SU-DHL-6 (cell line): Measurements from ENCODE around the gene IQSEC3.

Experiments
- H2AFZ ChIP-seq: fragments of 200-600 bp; sonication (generic); 2 replicates; pipeline ENCODE4 v1.6.1; 2014; ENCODE audit warnings: low read depth, mild to moderate bottlenecking, moderate library complexity, mixed read lengths, antibody characterized with exemption, low read length; ENCODE audit not compliant: severe bottlenecking
- H3F3A ChIP-seq: fragments of 200-600 bp; shearing (Covaris generic); 2 replicates; pipeline ENCODE4 v1.6.0; 2016; ENCODE audit warnings: antibody characterized with exemption, mild to moderate bottlenecking; ENCODE audit not compliant: insufficient read depth
- H3K27ac ChIP-seq: fragments of 200-600 bp; sonication (generic); 2 replicates; pipeline ENCODE4 v1.5.1; 2016; ENCODE audit warnings: low read depth, mild to moderate bottlenecking, low read length, moderate library complexity, mixed read lengths
- H3K27me3 ChIP-seq: fragments of 200-600 bp; sonication (generic), shearing (Covaris generic); 2 replicates; pipeline ENCODE4 v1.6.0; 2014; ENCODE audit warnings: mild to moderate bottlenecking, low read length
- H3K36me3 ChIP-seq: fragments of 200-600 bp; sonication (generic); 2 replicates; pipeline ENCODE4 v1.6.1; 2014; ENCODE audit warnings: mild to moderate bottlenecking, low read length, mixed read lengths
- H3K4me2 ChIP-seq: fragments of 300-600, 200-600 bp; shearing (Covaris generic), sonication (generic); 2 replicates; pipeline ENCODE4 v1.6.0; 2014; ENCODE audit warnings: low read length, low read depth, mild to moderate bottlenecking; ENCODE audit not compliant: poor library complexity, severe bottlenecking
- H3K4me3 ChIP-seq: fragments of 200-600 bp; sonication (generic); 2 replicates; pipeline ENCODE4 v1.5.1; 2014; ENCODE audit warnings: antibody characterized with exemption, low read length, mild to moderate bottlenecking, mixed read lengths; ENCODE audit not compliant: insufficient read depth, poor library complexity, severe bottlenecking
- H3K79me2 ChIP-seq: fragments of 200-600 bp; sonication (generic); 2 replicates; pipeline ENCODE4 v1.6.1; 2014; ENCODE audit warnings: mild to moderate bottlenecking, low read length, moderate library complexity; ENCODE audit not compliant: insufficient read depth
- H3K9ac ChIP-seq: fragments of 200-600 bp; sonication (generic); 2 replicates; pipeline ENCODE4 v1.7.0; 2014; ENCODE audit warnings: mild to moderate bottlenecking, low read length
- H3K9me2 ChIP-seq: fragments of 200-600 bp; sonication (generic); replicated peaks from 2 replicates; pipeline ENCODE4 v1.6.1; 2014; ENCODE audit warnings: low read length; ENCODE audit not compliant: insufficient read depth
- H3K9me3 ChIP-seq: fragments of 200-600 bp; sonication (generic); 2 replicates; pipeline ENCODE4 v1.6.1; 2014; ENCODE audit warnings: low read length, mixed read lengths; ENCODE audit not compliant: insufficient read depth
- H4K20me1 ChIP-seq: fragments of 200-600 bp; sonication (generic); 2 replicates; pipeline ENCODE4 v1.6.1; 2014; ENCODE audit warnings: low read depth, mild to moderate bottlenecking, antibody characterized with exemption, low read length, moderate library complexity, mixed read lengths
- EZH2phosphoT487 ChIP-seq: fragments of 200-600 bp; sonication (generic), shearing (Covaris generic); conservative IDR thresholded peaks from 2 replicates; pipeline ENCODE4 v1.6.1; 2018; ENCODE audit warnings: mild to moderate bottlenecking, antibody characterized with exemption, low read length, moderate library complexity, mixed read lengths
- TF ChIP-seq, protein P1 (sequence below): fragments of 200-600 bp; sonication (generic); IDR thresholded peaks from one replicate; pipeline ENCODE4 v1.5.1; 2017; ENCODE audit warnings: antibody characterized with exemption, mild to moderate bottlenecking, low read length, moderate library complexity; ENCODE audit not compliant: insufficient read depth, poor library complexity, severe bottlenecking

The IQSEC3 gene

DNA sequence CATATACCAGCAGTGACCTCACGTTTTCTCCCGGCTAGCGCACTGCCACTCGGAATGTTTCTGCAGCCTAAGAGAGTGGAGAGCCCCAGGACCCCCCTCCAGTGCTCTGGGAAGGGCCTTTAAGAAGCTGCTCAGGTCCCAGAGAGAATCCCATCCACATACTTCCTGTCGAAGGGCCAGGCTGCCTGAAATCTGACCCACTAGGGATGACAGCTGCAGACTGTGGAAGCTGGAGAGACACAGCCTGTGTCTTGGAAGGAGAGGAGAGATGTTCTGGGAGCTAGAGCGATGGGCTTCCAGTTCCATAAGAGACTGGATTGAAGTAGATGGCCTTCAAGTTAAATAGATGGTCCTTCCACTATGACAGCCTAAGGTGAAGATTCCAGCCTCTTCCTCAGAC is 54.4 kb downstream of the IQSEC3 start:
- Histone ChIP-seq H4K20me1 (no peaks in the 10 kb centered on the region), H2AFZ (no peak overlapping the region), H3K4me2 (no peak overlapping the region), H3K27me3 (no peaks in the 10 kb centered on the region), H3K9me2 (no peaks in the 10 kb centered on the region), H3F3A (no peaks in the 10 kb centered on the region), H3K9me3 (no peaks in the 10 kb centered on the region), H3K36me3 (no peaks in the 10 kb centered on the region), H3K79me2 (no peaks in the 10 kb centered on the region), H3K27ac (no peak overlapping the region), H3K9ac (no peak overlapping the region), H3K4me3 (no peak overlapping the region)
- TF ChIP-seq EZH2phosphoT487 = no peak
- TF ChIP-seq, protein P1, sequence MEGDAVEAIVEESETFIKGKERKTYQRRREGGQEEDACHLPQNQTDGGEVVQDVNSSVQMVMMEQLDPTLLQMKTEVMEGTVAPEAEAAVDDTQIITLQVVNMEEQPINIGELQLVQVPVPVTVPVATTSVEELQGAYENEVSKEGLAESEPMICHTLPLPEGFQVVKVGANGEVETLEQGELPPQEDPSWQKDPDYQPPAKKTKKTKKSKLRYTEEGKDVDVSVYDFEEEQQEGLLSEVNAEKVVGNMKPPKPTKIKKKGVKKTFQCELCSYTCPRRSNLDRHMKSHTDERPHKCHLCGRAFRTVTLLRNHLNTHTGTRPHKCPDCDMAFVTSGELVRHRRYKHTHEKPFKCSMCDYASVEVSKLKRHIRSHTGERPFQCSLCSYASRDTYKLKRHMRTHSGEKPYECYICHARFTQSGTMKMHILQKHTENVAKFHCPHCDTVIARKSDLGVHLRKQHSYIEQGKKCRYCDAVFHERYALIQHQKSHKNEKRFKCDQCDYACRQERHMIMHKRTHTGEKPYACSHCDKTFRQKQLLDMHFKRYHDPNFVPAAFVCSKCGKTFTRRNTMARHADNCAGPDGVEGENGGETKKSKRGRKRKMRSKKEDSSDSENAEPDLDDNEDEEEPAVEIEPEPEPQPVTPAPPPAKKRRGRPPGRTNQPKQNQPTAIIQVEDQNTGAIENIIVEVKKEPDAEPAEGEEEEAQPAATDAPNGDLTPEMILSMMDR = no peak

GRCh38 chr12:121647-122046 is 55.1 kb downstream of the IQSEC3 start:
- Histone ChIP-seq H3K4me3 (no peak overlapping the region), H3K4me2 (no peak overlapping the region), H3K27me3 (no peaks in the 10 kb centered on the region), H3K36me3 (no peaks in the 10 kb centered on the region), H3K9me3 (no peaks in the 10 kb centered on the region), H3K9me2 (no peaks in the 10 kb centered on the region), H4K20me1 (no peaks in the 10 kb centered on the region), H2AFZ (no peak overlapping the region), H3F3A (no peaks in the 10 kb centered on the region), H3K79me2 (no peaks in the 10 kb centered on the region), H3K9ac (no peak overlapping the region), H3K27ac (no peak overlapping the region)
- no peak for TF ChIP-seq EZH2phosphoT487
- TF ChIP-seq, protein P1 = no peak

GRCh38 chr12:125075-125474 is 58.5 kb downstream of the IQSEC3 start:
- H3K4me3 ChIP-seq = no peak overlapping the region
- no peak overlapping the region for H2AFZ ChIP-seq
- no peak overlapping the region for H3K4me2 ChIP-seq
- no peaks in the 10 kb centered on the region for H4K20me1 ChIP-seq
- H3K79me2 ChIP-seq = no peaks in the 10 kb centered on the region
- no peaks in the 10 kb centered on the region for H3F3A ChIP-seq
- H3K9me2 ChIP-seq = no peaks in the 10 kb centered on the region
- H3K27ac ChIP-seq = no peak overlapping the region
- H3K9ac ChIP-seq = no peak overlapping the region
- no peaks in the 10 kb centered on the region for H3K36me3 ChIP-seq
- no peaks in the 10 kb centered on the region for H3K27me3 ChIP-seq
- no peaks in the 10 kb centered on the region for H3K9me3 ChIP-seq
- TF ChIP-seq EZH2phosphoT487 = no peak
- TF ChIP-seq, protein P1 = no peak
